Fibroblast of the aortic adventitia (primary cell): ENCODE measurements around the gene ZNF202. TPM values are rescaled to one million over a fixed set of nuclear protein-coding genes. Genes with fewer than 3 reads are reported as not detected.

ENCODE experiments used
- DNase-seq: peaks from one replicate; pipeline ENCODE4 v3.0.0-alpha.2; 2010; ENCODE audit warnings: low read depth
- H3K4me3 ChIP-seq: 2 replicates; pipeline ENCODE4 v1.5.1; 2011; ENCODE audit warnings: low read depth, mild to moderate bottlenecking, control low read depth, low read length, moderate library complexity
- CTCF ChIP-seq: IDR thresholded peaks from 2 replicates; pipeline ENCODE4 v1.5.1; 2011; ENCODE audit warnings: mild to moderate bottlenecking, low read length, control low read depth, inconsistent platforms; ENCODE audit not compliant: insufficient read depth
- total RNA-seq: library from RNA; depleted of rRNA; stranded (reverse); fragments of >200 nt; gene quantifications from 2 replicates; pipeline ENCODE4 v1.2.3, GENCODE V29; 2012; ENCODE audit warnings: low replicate concordance

Gene ZNF202
- total RNA-seq, 1 donor = 6.6 TPM

- no peak for TF ChIP-seq CTCF
- no peak overlapping the region for H3K4me3 ChIP-seq
- no peak for DNase-seq
Measured at GRCh38 chr11:123704341-123704740, 37.1 kb downstream of the ZNF202 start.

GRCh38 chr11:123702696-123703095, 38.8 kb downstream of the ZNF202 start:
- no peak overlapping the region for H3K4me3 ChIP-seq
- no peak for TF ChIP-seq CTCF
- DNase-seq = no peak

- DNase-seq = no peak
Measured at GRCh38 chr11:123702139-123702538, 39.3 kb downstream of the ZNF202 start.

GRCh38 chr11:123700772-123701171, 40.7 kb downstream of the ZNF202 start:
- H3K4me3 ChIP-seq = no peak overlapping the region
- TF ChIP-seq CTCF = no peak
- DNase-seq = no peak

More at GRCh38 chr11:123702139-123702538, 39.3 kb downstream of the ZNF202 start:
- TF ChIP-seq CTCF = no peak
- no peak overlapping the region for H3K4me3 ChIP-seq

GRCh38 chr11:123698546-123699127, 42.8 kb downstream of the ZNF202 start:
- H3K4me3 ChIP-seq = no peak overlapping the region
- TF ChIP-seq CTCF = no peak
- DNase-seq = no peak

- no peak overlapping the region for H3K4me3 ChIP-seq
- TF ChIP-seq CTCF = no peak
- DNase-seq = no peak
Measured at GRCh38 chr11:123696183-123696582, 45.3 kb downstream of the ZNF202 start.

GRCh38 chr11:123695231-123695630, 46.2 kb downstream of the ZNF202 start:
- DNase-seq = no peak
- H3K4me3 ChIP-seq = no peak overlapping the region
- TF ChIP-seq CTCF = no peak
